Central memory CD8-positive, alpha-beta T cell (primary cell): ENCODE results near the gene CIDEA.

Experiments
- ATAC-seq: fragments of 150-1000 bp; cut with Tn5 transposase; replicated peaks from 2 replicates; pipeline ENCODE4 v1.10.0; 2022; ENCODE audit warnings: mild to moderate bottlenecking, moderate FRiP score, moderate number of reproducible peaks; ENCODE audit not compliant: poor library complexity, severe bottlenecking; ENCODE audit errors: extremely low read depth
- DNase-seq, 2 donors: peaks; one replicate each; pipeline ENCODE4 v3.0.0; 2021; ENCODE audit warnings: low spot score in 2 of 2
- H3K27ac Mint-ChIP-seq: one replicate; pipeline ENCODE4 v1.8.0; 2022; ENCODE audit warnings: low read depth, mild to moderate bottlenecking, moderate library complexity, mixed read lengths
- H3K27me3 Mint-ChIP-seq: one replicate; pipeline ENCODE4 v1.8.0; 2022; ENCODE audit warnings: mixed read lengths
- H3K36me3 Mint-ChIP-seq: one replicate; pipeline ENCODE4 v1.8.0; 2022; ENCODE audit warnings: mild to moderate bottlenecking, moderate library complexity, mixed read lengths; ENCODE audit not compliant: insufficient read depth
- H3K4me1 Mint-ChIP-seq: one replicate; pipeline ENCODE4 v1.8.0; 2022; ENCODE audit warnings: mixed read lengths
- H3K4me3 Mint-ChIP-seq: one replicate; pipeline ENCODE4 v1.8.0; 2022; ENCODE audit warnings: mild to moderate bottlenecking, moderate library complexity, mixed read lengths
- H3K9me3 Mint-ChIP-seq: one replicate; pipeline ENCODE4 v1.8.0; 2022; ENCODE audit warnings: mixed read lengths

CIDEA gene

DNA sequence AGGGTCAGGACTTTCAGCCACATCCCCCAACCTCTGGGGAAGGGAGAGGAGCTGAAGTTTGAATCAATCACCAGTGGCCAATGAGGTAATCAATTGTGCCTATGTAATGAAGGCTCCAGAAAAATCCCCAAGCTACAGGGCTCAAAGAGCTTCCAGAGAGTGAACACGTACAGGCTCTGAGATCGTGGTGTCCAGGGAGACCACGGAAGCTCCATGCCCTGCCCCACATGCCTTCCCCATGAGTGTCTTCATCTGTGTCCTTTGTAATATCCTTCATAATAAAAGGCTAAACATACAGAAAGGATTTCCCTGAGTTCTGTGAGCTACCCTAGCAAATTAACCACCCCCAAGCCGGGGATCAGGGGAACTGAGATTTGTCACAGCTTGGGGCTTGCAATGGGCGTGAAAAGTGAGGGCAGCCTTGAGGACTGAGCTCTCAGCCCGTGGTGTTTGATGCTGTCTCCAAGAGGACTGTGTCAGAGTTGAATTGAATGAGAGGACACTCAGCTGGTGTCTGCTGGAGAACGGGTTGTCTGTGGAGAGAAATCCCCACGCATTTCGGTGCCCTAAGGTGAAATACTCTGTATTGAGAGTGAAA lies 28.4 kb downstream of the CIDEA start:
- no peak overlapping the region for H3K27ac Mint-ChIP-seq
- H3K9me3 Mint-ChIP-seq, result no peaks in the 10 kb centered on the region
- DNase-seq (no peak), ATAC-seq (no peak)
- H3K27me3 Mint-ChIP-seq, result peaks cover 18% of the 10 kb centered on the region
- H3K4me3 Mint-ChIP-seq, result no peak overlapping the region
- no peaks in the 10 kb centered on the region for H3K4me1 Mint-ChIP-seq
- no peaks in the 10 kb centered on the region for H3K36me3 Mint-ChIP-seq

DNA sequence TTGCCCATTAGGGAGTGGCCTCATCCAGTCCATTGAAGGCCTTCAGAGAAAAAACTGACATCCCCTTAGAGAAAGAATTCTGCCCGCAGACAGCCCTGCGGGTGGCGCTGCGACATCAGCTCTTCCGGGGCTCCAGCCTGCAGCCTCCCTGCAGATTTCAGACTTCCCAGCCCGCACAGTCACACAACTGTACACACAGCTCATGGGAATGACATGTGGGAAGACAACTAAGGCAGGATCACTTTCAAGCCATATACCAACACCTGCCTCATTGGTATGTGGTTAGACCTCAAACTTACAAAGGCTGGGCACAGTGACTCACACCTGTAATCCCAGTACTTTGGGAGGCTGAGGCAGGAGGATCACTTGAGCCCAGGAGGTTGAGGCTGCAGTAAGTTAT lies 29.1 kb downstream of the CIDEA start:
- DNase-seq (no peak), ATAC-seq (no peak)
- H3K36me3 Mint-ChIP-seq, result peaks cover 3% of the 10 kb centered on the region
- H3K4me3 Mint-ChIP-seq, result no peak overlapping the region
- peaks cover 25% of the 10 kb centered on the region for H3K27me3 Mint-ChIP-seq
- no peaks in the 10 kb centered on the region for H3K4me1 Mint-ChIP-seq
- no peak overlapping the region for H3K27ac Mint-ChIP-seq
- H3K9me3 Mint-ChIP-seq, result no peaks in the 10 kb centered on the region

DNA sequence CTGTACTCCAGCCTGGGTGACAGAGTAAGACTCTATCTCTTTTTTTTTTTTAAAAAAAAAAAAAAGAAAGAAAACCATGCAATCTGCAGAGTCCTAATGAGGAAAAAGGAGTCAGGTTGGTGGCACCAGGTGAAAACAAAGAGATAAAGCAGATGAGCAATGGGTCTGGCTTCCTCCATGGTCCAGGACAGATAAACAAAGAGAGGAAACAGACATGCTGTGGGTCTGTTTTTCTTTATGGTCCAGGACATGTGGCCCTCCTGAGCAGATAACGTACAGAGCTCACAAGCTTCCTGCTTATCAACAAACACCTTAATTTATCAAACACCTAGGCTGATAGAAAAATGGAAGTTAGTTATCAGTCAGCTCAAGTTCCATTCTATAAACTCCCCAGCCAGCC lies 29.5 kb downstream of the CIDEA start:
- no peak for DNase-seq
- Mint-ChIP-seq H3K4me3 (no peak overlapping the region), H3K27me3 (peaks cover 29% of the 10 kb centered on the region), H3K36me3 (peaks cover 3% of the 10 kb centered on the region), H3K4me1 (no peaks in the 10 kb centered on the region), H3K27ac (no peak overlapping the region), H3K9me3 (no peaks in the 10 kb centered on the region)
- no peak for ATAC-seq

DNA sequence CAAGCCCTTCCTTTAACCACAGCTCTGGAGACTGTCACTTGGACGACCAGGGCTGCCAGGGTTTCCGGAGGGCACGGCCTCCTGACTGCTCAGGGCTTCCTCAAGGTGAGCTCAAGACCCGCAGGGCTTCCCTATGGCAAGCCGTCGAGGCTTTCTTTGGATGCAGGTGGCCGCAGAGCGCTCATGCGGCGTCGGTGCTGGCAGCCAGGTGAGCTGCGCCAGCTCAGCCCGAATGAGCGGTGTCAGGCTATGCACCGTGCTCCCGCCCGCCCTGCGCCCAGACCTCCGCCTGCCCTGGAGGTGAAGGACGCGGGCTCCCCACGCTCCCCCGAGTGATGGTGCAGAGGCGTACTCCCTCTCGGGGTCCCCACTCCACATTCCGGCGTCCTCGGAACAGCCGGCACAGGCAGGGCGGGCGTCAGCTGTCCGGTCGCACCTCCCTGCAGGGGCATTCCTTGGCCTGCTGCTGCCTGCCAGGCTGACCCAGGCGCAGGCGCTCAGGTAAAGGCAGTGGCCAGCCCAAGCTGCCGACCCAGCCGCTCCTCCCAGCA lies 33.0 kb downstream of the CIDEA start:
- Mint-ChIP-seq H3K27ac (no peak overlapping the region), H3K4me1 (no peaks in the 10 kb centered on the region), H3K4me3 (no peak overlapping the region), H3K9me3 (no peaks in the 10 kb centered on the region), H3K36me3 (peaks cover 3% of the 10 kb centered on the region), H3K27me3 (peaks cover 55% of the 10 kb centered on the region)
- DNase-seq, result no peak
- ATAC-seq, result no peak

DNA sequence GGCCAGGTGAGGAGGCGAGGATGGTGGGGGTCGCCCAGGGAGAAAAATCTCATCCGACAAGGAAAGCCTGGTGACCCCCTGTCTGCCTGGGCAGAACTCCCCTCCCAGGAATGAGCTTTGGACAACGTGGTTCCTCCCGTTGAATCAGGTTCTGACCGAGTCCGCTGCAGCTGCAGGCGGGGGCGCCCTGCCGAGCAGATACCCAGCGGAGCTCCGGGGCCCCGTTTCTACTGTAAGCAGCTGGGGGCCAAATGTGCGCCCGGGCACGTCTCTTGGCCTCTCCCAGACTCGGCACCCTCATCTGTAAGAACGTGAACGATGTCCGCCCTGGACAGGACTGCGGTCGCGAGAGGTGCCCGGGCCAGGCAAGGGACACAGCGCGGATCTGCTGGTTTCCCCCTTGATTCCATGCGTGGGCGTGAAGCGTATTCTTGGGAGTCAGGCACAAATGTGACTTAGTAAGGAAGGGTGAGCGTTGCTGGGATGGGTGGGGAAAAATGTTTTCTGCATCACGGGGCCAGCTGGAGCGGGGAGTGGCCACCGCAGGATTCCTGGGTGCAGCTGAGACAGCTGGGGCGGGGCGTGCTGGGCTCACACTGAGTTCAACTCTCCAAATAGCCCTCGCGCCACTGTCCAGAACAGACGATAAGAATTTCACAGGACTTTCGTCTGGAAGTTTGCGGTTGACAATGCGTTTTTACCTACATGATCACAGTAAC lies 33.7 kb downstream of the CIDEA start:
- Mint-ChIP-seq H3K27me3 (peaks cover 55% of the 10 kb centered on the region), H3K27ac (no peak overlapping the region), H3K4me3 (no peak overlapping the region), H3K4me1 (no peaks in the 10 kb centered on the region), H3K36me3 (peaks cover 3% of the 10 kb centered on the region), H3K9me3 (no peaks in the 10 kb centered on the region)
- DNase-seq (no peak), ATAC-seq (no peak)

DNA sequence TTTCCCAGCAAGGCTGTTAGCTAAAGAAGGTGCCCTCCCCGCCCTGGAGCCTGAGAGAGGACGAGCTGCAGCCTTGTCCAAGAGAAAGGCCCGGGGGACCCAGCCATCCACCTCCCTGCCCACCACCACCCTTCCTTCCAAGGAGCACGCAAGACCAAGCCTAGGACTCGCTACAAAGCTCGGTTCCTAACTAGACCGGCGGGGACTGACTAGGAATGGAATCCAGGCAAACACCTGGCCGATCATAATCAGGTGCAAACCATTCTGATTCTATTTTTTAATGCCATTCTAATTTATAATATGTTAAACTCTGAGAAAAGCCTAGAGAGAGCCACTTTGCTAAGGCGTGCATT lies 34.2 kb downstream of the CIDEA start:
- DNase-seq (no peak), ATAC-seq (no peak)
- H3K27ac Mint-ChIP-seq, result no peak overlapping the region
- peaks cover 56% of the 10 kb centered on the region for H3K27me3 Mint-ChIP-seq
- peaks cover 3% of the 10 kb centered on the region for H3K36me3 Mint-ChIP-seq
- H3K9me3 Mint-ChIP-seq, result no peaks in the 10 kb centered on the region
- no peaks in the 10 kb centered on the region for H3K4me1 Mint-ChIP-seq
- no peak overlapping the region for H3K4me3 Mint-ChIP-seq

DNA sequence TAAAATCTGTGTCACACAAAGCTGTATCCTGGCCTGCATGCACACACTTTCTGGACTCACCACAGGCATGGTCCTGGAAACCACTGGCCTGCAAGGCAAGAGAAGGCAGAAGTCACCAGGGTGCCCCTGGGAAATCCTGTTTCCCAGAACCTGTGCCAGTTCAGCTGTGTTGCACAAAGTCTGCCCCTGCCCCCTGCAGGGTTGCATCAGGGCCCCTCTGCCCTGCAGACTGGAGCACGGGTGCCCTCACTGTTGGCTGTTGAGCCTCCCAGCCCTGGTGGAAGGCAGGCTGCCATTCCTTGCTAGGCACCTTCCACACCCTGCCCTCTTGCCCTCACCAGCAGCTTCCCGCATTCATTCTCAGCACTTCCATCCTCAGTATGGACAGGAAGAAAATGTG lies 35.9 kb downstream of the CIDEA start:
- ATAC-seq, result no peak
- DNase-seq, result no peak

DNA sequence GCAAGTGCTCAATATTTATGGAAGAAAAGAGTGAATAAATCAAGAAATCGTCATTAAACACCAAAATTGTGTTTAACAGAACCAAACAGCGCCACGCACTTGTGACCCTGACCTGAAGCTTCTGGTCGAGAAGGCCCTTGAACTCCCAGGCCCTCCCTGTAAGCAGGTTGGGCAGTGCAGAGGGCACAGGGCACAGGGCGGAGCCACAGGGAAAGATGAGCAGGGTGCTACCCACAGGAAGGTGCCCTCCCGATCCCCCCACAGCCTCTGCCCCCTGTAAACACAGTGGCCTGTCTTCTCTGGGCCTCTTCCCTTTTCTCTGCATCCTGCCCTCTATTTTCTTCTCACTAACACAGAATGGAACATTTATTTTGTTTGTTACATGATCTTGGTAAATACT lies 37.0 kb downstream of the CIDEA start:
- Mint-ChIP-seq H3K4me1 (no peaks in the 10 kb centered on the region), H3K4me3 (no peak overlapping the region), H3K9me3 (no peaks in the 10 kb centered on the region), H3K27ac (no peak overlapping the region), H3K27me3 (peaks cover 54% of the 10 kb centered on the region), H3K36me3 (peaks cover 3% of the 10 kb centered on the region)
- ATAC-seq (no peak), DNase-seq (no peak)

More for the DNA sequence above, 35.9 kb downstream of the CIDEA start:
- no peaks in the 10 kb centered on the region for H3K4me1 Mint-ChIP-seq
- no peak overlapping the region for H3K4me3 Mint-ChIP-seq
- no peaks in the 10 kb centered on the region for H3K9me3 Mint-ChIP-seq
- H3K27me3 Mint-ChIP-seq, result peaks cover 57% of the 10 kb centered on the region
- H3K27ac Mint-ChIP-seq, result no peak overlapping the region
- peaks cover 3% of the 10 kb centered on the region for H3K36me3 Mint-ChIP-seq

DNA sequence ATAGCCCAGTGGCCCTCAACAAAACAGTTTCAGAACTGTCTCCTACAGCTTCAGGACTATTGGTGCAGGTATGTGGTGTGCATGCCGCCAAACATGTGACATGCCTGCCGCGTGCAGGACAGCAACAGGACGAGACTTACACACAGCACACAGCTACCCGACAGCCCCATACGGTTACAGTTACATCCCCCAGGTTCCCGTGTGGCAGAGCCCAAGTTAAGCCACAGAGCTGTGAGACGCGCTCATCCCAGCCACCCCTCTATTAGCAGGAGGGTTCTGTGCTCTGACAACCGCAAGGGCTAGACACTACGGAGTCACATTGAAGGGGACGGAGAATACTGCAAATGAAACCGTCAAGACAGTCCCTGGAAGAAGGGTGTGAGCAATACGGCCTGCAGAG lies 37.5 kb downstream of the CIDEA start:
- DNase-seq, result no peak
- no peak overlapping the region for H3K27ac Mint-ChIP-seq
- no peaks in the 10 kb centered on the region for H3K4me1 Mint-ChIP-seq
- no peaks in the 10 kb centered on the region for H3K9me3 Mint-ChIP-seq
- peaks cover 3% of the 10 kb centered on the region for H3K36me3 Mint-ChIP-seq
- H3K4me3 Mint-ChIP-seq, result no peak overlapping the region
- peaks cover 54% of the 10 kb centered on the region for H3K27me3 Mint-ChIP-seq
- no peak for ATAC-seq

DNA sequence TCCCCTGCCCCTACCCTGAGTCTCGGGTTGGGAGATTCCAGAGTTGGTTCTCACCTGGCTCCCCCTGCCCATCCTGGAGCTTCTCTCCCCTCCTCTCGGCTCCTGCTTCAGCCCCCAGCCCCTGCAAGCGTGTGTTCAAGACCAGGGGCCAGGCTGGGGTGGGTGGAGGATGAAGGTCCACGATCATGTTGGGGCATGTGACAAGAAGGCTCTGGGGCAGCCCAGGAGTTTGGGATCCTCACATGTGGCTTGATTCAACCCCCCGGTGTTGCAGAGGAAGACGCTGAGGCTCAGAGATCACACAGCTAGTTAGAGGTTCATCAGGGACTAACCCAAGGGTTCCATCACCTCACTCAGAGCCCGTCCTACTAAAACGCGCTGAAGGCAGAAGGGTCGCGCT lies 39.7 kb downstream of the CIDEA start:
- H3K4me3 Mint-ChIP-seq, result no peak overlapping the region
- no peaks in the 10 kb centered on the region for H3K4me1 Mint-ChIP-seq
- no peak overlapping the region for H3K27ac Mint-ChIP-seq
- no peak for ATAC-seq
- peaks cover 38% of the 10 kb centered on the region for H3K27me3 Mint-ChIP-seq
- H3K36me3 Mint-ChIP-seq, result no peaks in the 10 kb centered on the region
- DNase-seq, result no peak
- no peaks in the 10 kb centered on the region for H3K9me3 Mint-ChIP-seq

DNA sequence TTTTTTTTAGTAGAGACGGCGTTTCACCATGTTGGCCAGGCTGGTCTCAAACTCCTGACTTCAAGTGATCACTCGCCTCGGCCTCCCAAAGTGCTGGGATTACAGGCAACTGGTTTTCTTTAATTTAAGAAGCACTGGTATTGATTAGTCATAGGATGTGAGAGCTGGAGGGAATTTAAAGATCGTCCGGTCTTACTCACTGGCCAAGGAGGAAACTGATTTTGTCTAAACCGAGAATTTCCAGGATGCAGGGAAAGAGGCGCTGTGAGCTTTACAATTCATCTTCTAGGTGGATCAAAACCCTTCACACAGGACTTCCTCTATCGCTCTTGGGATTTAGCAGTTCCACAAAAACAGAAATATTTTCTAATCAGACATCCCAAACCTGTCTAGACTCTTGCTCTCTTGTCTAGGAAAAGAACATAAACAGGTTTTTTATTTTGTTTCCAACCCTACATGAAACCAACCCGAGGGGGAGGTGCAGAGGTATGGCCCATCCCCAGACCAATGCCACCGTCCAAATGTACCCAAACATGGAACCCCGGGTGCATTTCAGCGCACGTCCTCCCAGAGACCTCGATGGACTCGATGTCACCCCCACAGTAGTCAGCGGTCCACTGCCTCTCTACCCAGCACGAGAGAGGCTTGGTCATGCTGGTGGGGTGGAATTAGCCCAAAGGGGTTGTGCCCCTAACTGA lies 41.4 kb downstream of the CIDEA start:
- ATAC-seq (no peak), DNase-seq (no peak)
- Mint-ChIP-seq H3K4me3 (no peak overlapping the region), H3K9me3 (no peaks in the 10 kb centered on the region), H3K36me3 (no peaks in the 10 kb centered on the region), H3K27me3 (peaks cover 25% of the 10 kb centered on the region), H3K4me1 (no peaks in the 10 kb centered on the region), H3K27ac (no peak overlapping the region)

DNA sequence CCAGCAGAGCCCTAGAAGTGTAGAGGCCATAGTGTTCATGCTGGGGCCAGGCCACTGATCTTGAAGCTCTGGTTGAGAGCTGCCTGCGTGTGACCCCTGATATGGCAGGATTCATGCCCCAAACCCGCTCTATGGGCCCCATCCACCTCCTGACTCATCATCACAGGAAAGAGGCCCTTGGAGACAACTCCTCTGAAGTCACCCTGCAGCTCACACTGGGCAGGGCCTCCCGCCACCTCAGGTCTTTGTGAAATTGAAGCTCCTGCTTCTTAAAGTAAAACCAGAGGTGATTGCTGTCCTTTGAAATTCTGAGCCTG lies 41.9 kb downstream of the CIDEA start:
- H3K36me3 Mint-ChIP-seq, result no peaks in the 10 kb centered on the region
- peaks cover 23% of the 10 kb centered on the region for H3K27me3 Mint-ChIP-seq
- H3K9me3 Mint-ChIP-seq, result no peaks in the 10 kb centered on the region
- H3K4me3 Mint-ChIP-seq, result no peak overlapping the region
- no peaks in the 10 kb centered on the region for H3K4me1 Mint-ChIP-seq
- ATAC-seq (no peak), DNase-seq (no peak)
- no peak overlapping the region for H3K27ac Mint-ChIP-seq

DNA sequence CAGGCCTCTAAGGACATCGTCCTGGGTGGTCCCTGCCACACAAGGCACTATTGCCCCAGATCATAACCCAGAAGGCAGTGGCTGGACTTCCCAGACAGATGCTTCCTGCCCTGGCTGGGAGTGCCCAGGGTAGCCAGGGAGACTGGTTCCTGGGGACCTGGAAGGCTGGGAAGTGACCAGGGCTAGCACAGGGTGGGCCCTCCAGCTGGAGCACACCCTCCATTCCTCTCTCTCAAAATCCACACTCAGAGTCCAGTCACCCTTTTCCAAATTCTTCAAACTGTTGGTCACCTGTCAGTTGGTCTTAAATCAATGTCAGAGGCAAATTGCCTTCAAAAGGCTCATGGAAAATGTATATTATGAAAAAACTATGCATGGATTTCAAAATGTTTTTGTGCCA lies 42.3 kb downstream of the CIDEA start:
- Mint-ChIP-seq H3K36me3 (no peaks in the 10 kb centered on the region), H3K27me3 (peaks cover 19% of the 10 kb centered on the region), H3K9me3 (no peaks in the 10 kb centered on the region), H3K27ac (no peak overlapping the region), H3K4me3 (no peak overlapping the region), H3K4me1 (no peaks in the 10 kb centered on the region)
- DNase-seq, result no peak
- no peak for ATAC-seq
